GM19452 (cell line): ENCODE results near the gene SLC25A43.
A peak's percentile ranks its signal among the peaks of the same experiment; 100 is the strongest.
"Not testable (repeated sequence)": the region's sequence is repeated elsewhere in the genome, so short reads cannot be mapped to it uniquely, and the experiment has no call there.

Source experiments
- ATAC-seq: cut with Tn5 transposase; IDR thresholded peaks from one replicate; pipeline ENCODE4 v1.9.1; 2021; ENCODE audit not compliant: unreplicated experiment

SLC25A43 gene

DNA sequence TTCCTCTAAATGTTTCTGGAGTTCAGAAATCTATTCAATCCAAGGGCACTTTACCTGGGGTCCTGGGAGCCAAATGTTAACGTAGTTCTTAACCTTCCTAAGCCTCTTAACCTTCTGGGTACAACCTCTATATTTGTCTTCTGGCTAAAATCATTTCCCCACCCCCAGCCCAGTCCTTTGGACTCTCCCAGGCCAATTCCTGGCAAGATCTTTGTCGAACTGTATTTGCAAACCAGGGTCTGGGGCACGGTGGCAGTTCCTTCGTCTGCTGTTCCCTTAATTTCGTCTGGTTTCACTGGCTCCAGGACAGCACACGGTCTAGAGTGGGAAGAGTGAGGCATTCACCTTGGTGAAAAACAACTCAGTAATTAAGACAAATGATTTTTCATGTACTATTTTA lies 68.3 kb downstream of the SLC25A43 start:
- ATAC-seq: no peak

DNA sequence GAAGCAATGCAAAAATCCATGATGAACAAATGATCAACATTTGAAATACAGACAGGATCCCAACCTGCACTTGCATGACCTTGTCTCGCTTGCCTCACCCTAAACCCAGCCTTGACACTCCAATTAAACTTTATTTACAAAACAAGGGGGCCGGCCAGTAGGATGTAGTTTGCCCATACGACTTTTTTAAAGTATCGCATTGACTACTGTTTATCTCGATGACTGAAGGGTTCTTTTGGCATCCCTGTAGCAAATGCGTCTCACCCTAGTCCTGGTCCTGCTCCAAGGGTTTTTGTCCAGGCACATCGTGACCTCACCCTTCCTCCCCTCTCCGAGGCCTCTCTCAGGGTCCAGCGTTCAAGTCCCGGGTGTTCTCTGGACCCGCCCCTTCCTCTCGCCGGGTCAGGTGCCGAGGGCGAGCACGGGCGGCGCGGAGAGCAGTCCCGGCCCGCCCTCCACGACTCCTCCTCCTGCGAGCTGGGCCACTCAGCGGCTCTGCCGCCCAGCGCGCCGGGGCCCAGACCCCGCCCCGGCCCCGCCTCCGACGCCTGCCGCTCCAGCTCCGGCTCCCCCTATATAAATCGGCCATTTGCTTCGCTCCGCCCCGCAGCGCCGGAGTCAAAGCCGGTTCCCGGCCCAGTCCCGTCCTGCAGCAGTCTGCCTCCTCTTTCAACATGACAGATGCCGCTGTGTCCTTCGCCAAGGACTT lies 68.9 kb downstream of the SLC25A43 start, which contains the start of gene SLC25A5:
TSS of gene SLC25A5 (plus strand) at position 603 of the 709 bp plus-strand sequence. CDS start at position 675, 72 bp downstream.
- peak; percentile 84 for ATAC-seq

GRCh38 chrX:119468551-119469312 lies 69.6 kb downstream of the SLC25A43 start:
- peak; percentile 71 for ATAC-seq

DNA sequence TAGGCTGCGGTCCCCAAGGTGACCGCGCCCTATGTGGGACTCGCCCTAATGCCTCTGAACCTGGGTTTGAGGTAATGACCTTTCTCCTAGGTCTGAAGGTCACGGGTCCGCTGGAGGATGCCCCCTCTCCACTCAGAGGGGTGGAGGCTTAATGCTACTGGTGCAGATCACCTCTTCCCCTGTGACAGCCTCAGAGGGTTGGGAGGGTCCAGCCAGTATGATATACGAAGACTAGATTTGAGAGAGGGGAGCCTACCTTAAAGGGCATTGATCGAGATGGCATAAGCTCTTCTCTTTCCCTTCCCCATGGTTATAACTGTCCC lies 70.1 kb downstream of the SLC25A43 start:
- ATAC-seq: no peak

DNA sequence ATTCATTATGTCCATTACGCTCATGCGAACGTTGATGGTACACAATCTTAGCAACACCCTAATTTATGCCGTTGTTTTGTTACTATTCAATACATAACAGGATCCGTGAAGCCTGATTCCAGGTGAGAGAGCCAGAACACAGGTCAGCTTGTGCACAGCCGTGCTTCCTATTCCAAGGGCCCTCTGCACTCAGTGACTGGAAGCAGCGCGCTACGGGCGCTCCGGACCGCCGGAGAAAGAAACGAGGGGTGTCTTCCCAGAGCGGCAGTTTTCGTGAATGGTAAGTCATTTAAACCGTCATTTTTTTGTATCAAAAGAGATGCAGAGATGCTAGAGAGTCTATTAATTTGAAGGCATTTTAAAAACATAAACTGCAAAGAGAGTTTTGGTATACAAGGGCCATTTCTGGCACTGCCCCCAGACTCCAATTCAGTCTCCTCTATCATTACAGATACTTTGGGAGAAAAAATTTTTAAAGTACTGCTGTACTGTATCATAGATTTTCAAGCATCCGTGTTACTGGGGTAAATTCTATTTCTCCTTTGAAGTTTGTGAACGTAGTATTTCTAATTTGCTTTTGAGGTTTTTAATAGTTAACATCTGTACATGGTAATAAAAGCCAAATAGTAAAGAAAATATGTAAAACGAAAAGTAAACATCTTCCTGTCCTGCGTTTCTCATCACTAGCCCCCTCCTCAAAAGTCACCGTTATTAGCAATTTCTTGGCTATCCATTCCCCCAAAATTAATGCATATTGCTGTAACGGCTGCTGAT lies 75.7 kb downstream of the SLC25A43 start:
- ATAC-seq: no peak

DNA sequence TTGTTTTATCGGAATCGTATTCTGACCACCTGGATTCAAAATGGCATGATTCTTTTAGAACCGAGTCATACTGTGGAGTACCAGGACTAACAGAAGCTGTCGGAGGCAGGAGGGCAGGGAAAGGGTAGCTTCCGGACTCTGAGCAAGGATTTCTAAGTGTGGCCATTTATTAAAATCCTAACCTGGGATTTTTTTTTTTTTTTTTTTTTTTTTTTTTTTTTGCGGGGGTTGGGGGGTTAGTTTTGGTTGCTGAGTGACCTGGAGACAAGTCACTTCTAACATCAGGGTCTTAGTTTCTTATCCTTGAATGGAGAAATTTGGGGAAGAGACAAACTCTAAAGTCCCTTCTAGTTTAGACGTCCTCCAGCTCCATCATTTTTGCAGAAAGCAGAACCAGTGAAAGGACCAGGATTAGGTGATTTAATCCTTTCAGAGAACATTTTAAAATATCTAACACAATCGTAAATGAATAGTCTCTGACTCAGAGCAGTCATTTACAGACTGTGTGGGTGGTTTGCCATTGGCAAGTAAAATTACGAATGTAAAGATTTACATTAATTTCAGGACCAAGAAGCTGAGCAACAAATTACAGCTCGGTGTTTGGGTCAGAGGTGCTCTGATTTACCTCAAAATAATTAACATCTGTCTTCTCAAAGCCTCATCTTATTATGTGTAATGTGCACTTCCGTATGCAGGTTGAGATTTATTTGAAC lies 76.4 kb downstream of the SLC25A43 start:
- no peak for ATAC-seq

- ATAC-seq: no peak
Measured at GRCh38 chrX:119477812-119478232, 78.7 kb downstream of the SLC25A43 start.

- no peak for ATAC-seq
Measured at GRCh38 chrX:119478504-119478903, 79.4 kb downstream of the SLC25A43 start.

GRCh38 chrX:119479845-119480244 lies 80.7 kb downstream of the SLC25A43 start:
- ATAC-seq: no peak

GRCh38 chrX:119481323-119481801 lies 82.2 kb downstream of the SLC25A43 start:
- ATAC-seq: no peak

DNA sequence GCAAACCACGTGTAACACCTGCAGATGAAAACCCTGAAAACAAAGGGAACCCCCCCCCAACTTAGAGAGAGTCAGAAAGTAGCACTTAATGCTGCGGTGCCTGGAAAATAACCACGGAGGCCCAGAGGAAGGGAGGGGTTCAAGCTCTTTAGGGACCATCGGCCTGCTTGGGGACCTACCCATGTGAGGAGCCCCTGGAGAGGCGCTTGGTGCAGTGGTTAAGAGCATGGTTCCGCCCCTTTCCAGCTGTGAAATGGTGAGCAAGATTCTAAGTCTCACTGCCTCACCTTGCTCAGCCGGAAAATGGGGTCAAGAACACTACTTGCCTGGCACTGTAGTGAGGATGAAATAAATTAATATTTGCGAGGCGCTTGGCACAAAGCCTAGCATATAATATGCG lies 82.9 kb downstream of the SLC25A43 start:
- ATAC-seq: peak; percentile 30

- peak; percentile 91 for ATAC-seq
Measured at GRCh38 chrX:119482481-119483480, 83.6 kb downstream of the SLC25A43 start.

DNA sequence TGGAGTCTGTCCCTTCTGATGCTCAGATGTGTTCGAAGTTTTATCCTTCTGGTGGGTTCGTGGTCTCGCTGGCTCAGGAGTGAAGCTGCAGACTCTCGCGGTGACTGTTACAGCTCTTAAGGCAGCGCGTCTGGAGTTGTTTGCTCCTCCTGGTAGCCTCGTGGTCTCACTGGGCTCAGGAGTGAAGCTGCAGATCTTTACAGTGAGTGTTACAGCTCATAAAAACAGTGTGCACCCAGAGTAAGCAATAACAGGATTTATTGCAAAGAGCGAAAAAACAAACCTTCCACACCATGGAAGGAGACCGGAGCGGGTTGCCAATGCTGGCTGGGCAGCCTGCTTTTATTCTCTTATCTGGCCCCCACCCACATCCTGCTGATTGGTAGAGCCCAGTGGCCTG lies 87.6 kb downstream of the SLC25A43 start:
- ATAC-seq: no peak

- not testable (repeated sequence) for ATAC-seq
Measured at GRCh38 chrX:119487766-119488165, 88.6 kb downstream of the SLC25A43 start.

DNA sequence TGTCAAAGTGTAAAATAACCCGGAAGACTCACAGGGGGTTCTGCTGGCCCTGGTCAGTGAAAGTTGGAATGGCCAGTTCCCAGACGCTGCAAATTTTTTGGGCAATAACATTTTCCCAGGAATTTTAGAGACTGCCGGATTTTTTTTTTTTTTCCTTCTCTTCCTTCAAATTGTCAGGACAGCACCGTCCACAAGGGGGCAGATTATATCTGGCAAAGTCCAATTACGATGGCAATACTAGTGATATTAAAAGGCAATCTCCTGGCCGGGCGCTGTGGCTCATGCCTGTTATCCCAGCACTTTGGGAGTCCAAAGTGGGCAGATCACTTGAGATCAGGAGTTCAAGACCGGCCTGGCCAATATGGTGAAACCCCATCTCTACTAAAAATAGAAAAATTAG lies 89.6 kb downstream of the SLC25A43 start:
- no peak for ATAC-seq

DNA sequence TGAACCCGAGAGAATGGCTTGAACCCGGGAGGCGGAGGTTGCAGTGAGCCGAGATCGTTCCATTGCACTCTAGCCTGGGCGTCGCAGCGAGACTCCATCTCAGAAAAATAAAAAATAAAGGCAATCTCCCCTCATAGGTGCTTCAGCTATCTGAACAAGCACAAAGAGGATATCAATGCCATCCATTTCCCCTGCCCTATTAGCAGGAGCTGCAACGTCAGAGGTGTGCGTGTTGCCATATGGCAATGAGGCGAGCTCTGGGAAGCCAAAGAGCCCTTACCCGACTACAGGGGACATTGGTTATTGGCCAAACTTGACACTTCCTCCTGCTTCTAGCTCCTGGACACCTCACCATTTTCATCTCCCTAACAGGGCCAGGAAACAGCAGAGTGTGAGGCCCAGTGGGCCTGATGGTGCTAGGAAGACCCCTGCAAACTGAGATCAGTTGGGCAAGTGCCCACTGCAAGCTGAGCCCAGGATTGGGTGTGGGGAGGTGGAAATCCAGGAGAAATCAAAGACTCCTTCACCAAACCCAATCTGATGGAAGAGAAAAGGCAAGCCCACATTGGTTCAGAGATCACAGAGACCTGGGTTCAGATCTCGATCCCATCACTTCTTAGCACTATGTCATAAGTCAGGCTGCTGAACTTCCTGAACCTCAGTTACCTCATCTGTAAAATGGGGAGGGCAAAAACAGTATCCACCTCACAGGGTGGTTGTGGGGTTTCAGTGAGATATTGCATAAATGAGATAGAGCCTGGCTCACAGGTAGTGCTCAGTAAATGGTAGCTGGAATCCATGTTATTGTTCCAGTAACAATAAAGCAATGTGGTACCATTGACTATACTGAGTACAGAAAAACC lies 90.3 kb downstream of the SLC25A43 start:
- no peak for ATAC-seq

GRCh38 chrX:119492463-119492862 lies 93.3 kb downstream of the SLC25A43 start:
- ATAC-seq: no peak

GRCh38 chrX:119493851-119494495 lies 94.8 kb downstream of the SLC25A43 start:
- ATAC-seq: not testable (repeated sequence)
